GM23338 (cell line): Measurements from ENCODE around the gene DVL1. TPM values are rescaled to one million over a fixed set of nuclear protein-coding genes. Genes with fewer than 3 reads are reported as not detected.

ENCODE experiments used
- ATAC-seq: fragments of 200-7000 bp; cut with Tn5 transposase; 3 replicates; pipeline ENCODE4 v1.9.1; 2020
- DNase-seq: peaks from one replicate; pipeline ENCODE4 v3.0.0-alpha.2; 2015; ENCODE audit warnings: low spot score
- H2AFZ ChIP-seq: fragments of 200-600 bp; sonication (generic); 2 replicates; pipeline ENCODE4 v1.8.0; 2016; ENCODE audit warnings: antibody characterized with exemption, mild to moderate bottlenecking, moderate library complexity
- H3F3A ChIP-seq: fragments of 200-600 bp; sonication (generic); replicated peaks from 2 replicates; pipeline ENCODE4 v1.8.0; 2017; ENCODE audit warnings: antibody characterized with exemption, mixed run types, low read depth
- H3K27ac ChIP-seq: fragments of 200-600 bp; sonication (generic); 2 replicates; pipeline ENCODE4 v1.6.1; 2016; ENCODE audit warnings: low read depth
- H3K27me3 ChIP-seq: fragments of 200-600 bp; sonication (generic); 2 replicates; pipeline ENCODE4 v1.8.0; 2016; ENCODE audit warnings: mild to moderate bottlenecking, mixed run types, moderate library complexity; ENCODE audit not compliant: insufficient read depth
- H3K36me3 ChIP-seq: fragments of 200-600 bp; sonication (generic); 2 replicates; pipeline ENCODE4 v1.8.0; 2016; ENCODE audit warnings: mild to moderate bottlenecking; ENCODE audit not compliant: insufficient read depth
- H3K4me1 ChIP-seq: fragments of 200-600 bp; sonication (generic); 2 replicates; pipeline ENCODE4 v1.8.0; 2016; ENCODE audit warnings: mild to moderate bottlenecking, moderate library complexity; ENCODE audit not compliant: insufficient read depth
- H3K4me2 ChIP-seq: fragments of 200-600 bp; sonication (generic); 2 replicates; pipeline ENCODE4 v1.7.1; 2017; ENCODE audit warnings: mixed run types
- H3K4me3 ChIP-seq: fragments of 200-600 bp; sonication (generic); 2 replicates; pipeline ENCODE4 v1.6.1; 2016; ENCODE audit warnings: mixed run types
- H3K79me2 ChIP-seq: fragments of 200-600 bp; sonication (generic); replicated peaks from 2 replicates; pipeline ENCODE4 v1.8.0; 2017; ENCODE audit warnings: mild to moderate bottlenecking; ENCODE audit not compliant: insufficient read depth
- H3K9me2 ChIP-seq: fragments of 200-600 bp; sonication (generic); 2 replicates; pipeline ENCODE4 v1.8.0; 2017; ENCODE audit not compliant: insufficient read depth
- H4K20me1 ChIP-seq: fragments of 200-600 bp; sonication (generic); replicated peaks from 2 replicates; pipeline ENCODE4 v1.8.0; 2017; ENCODE audit warnings: mild to moderate bottlenecking; ENCODE audit not compliant: insufficient read depth
- H3K27ac Mint-ChIP-seq: 2 replicates; pipeline ENCODE4 v1.8.0; 2020; ENCODE audit warnings: inconsistent platforms, mild to moderate bottlenecking, moderate library complexity, mixed read lengths
- H3K27me3 Mint-ChIP-seq: 3 replicates; pipeline ENCODE4 v1.8.0; 2022; ENCODE audit warnings: low read depth, mild to moderate bottlenecking, moderate library complexity, mixed read lengths, inconsistent platforms; ENCODE audit not compliant: insufficient read depth, poor library complexity
- H3K36me3 Mint-ChIP-seq: 3 replicates; pipeline ENCODE4 v1.8.0; 2021; ENCODE audit warnings: low read depth, mild to moderate bottlenecking, inconsistent platforms, moderate library complexity, mixed read lengths
- H3K4me1 Mint-ChIP-seq: 3 replicates; pipeline ENCODE4 v1.8.0; 2020; ENCODE audit warnings: mild to moderate bottlenecking, inconsistent platforms, mixed read lengths
- H3K4me3 Mint-ChIP-seq: 3 replicates; pipeline ENCODE4 v1.8.0; 2021; ENCODE audit warnings: moderate library complexity, mild to moderate bottlenecking, inconsistent platforms, mixed read lengths
- H3K9me3 Mint-ChIP-seq: 3 replicates; pipeline ENCODE4 v1.8.0; 2020; ENCODE audit warnings: moderate library complexity, mild to moderate bottlenecking, inconsistent platforms, mixed read lengths
- ETS1 ChIP-seq: IDR thresholded peaks from 2 replicates; pipeline ENCODE4 v1.6.1; 2016; ENCODE audit warnings: antibody characterized with exemption
- EZH2 ChIP-seq: fragments of 200-600 bp; sonication (generic); IDR thresholded peaks from one replicate; pipeline ENCODE4 v1.8.0; 2017; ENCODE audit warnings: antibody characterized with exemption, mild to moderate bottlenecking, low read depth; ENCODE audit not compliant: unreplicated experiment
- EZH2phosphoT487 ChIP-seq: fragments of 200-600 bp; sonication (generic); IDR thresholded peaks from one replicate; pipeline ENCODE4 v1.8.1; 2018; ENCODE audit warnings: antibody characterized with exemption; ENCODE audit not compliant: unreplicated experiment
- NANOG ChIP-seq: IDR thresholded peaks from 2 replicates; pipeline ENCODE4 v1.6.1; 2016; ENCODE audit warnings: antibody characterized with exemption, borderline replicate concordance
- ZNF114 ChIP-seq: fragments of 250-450 bp; sonication (Bioruptor Pico); IDR thresholded peaks from 2 replicates; pipeline ENCODE4 v1.5.0; 2020; ENCODE audit warnings: mild to moderate bottlenecking, moderate library complexity
- ZNF462 ChIP-seq: fragments of 250-450 bp; sonication (Bioruptor Pico); IDR thresholded peaks from 2 replicates; pipeline ENCODE4 v1.5.0; 2020; ENCODE audit warnings: mild to moderate bottlenecking, moderate library complexity
- polyA plus RNA-seq: library from polyadenylated mRNA; unstranded; fragments of >200 nt; fragmentation: Nextera tagmentation; extraction: Ambion mirVana; gene quantifications from 2 replicates; pipeline ENCODE4 v1.2.1, GENCODE V29; 2016
- total RNA-seq: library from RNA; depleted of rRNA; stranded (reverse); fragments of >200 nt; shearing (Covaris generic); gene quantifications from 2 replicates; pipeline ENCODE4 v1.2.3, GENCODE V29; 2014

Gene DVL1
- total and polyA plus RNA-seq, 2 experiments from 2014 or later = 13.5 to 69.7 TPM

GRCh38 chr1:1306661-1307260 is 42.5 kb downstream of the DVL1 start:
- Histone ChIP-seq H4K20me1 (no peaks in the 10 kb centered on the region; the same call in 1 of the 2 replicates), H3K79me2 (peaks cover 5% of the 10 kb centered on the region; the same call in 1 of the 2 replicates), H3F3A (peaks cover 8% of the 10 kb centered on the region; the same call in 1 of the 2 replicates), H2AFZ (no peak overlapping the region), H3K27ac (no peak overlapping the region), H3K36me3 (no peaks in the 10 kb centered on the region), H3K9me2 (no peaks in the 10 kb centered on the region), H3K4me1 (peaks cover 7% of the 10 kb centered on the region; the same call in 1 of the 2 replicates), H3K27me3 (no peaks in the 10 kb centered on the region), H3K4me3 (peak overlapping the region; percentile 90), H3K4me2 (peak overlapping the region; percentile 87)
- Mint-ChIP-seq H3K27ac (no peak overlapping the region), H3K4me1 (peaks cover 20% of the 10 kb centered on the region; the same call in 2 of the 3 replicates), H3K4me3 (peak overlapping the region; percentile 80), H3K27me3 (peaks cover 20% of the 10 kb centered on the region), H3K9me3 (no peaks in the 10 kb centered on the region), H3K36me3 (peaks cover 6% of the 10 kb centered on the region)
- ATAC-seq (no peak), DNase-seq (no peak)
- TF ChIP-seq ZNF114 (CRISPR knock-in tag) = no peak
- TF ChIP-seq NANOG = no peak
- TF ChIP-seq ETS1 = no peak
- no peak for TF ChIP-seq ZNF462 (CRISPR knock-in tag)
- TF ChIP-seq EZH2phosphoT487 = no peak
- no peak for TF ChIP-seq EZH2
